NAMALWA (cell line): Measurements from ENCODE around the gene ANP32E.
"Not testable (repeated sequence)": the region's sequence is repeated elsewhere in the genome, so short reads cannot be mapped to it uniquely, and the experiment has no call there.

Experiments
- DNase-seq: peaks from one replicate; pipeline ENCODE4 v3.0.0-alpha.2; 2015; ENCODE audit warnings: low spot score

Gene ANP32E

GRCh38 chr1:150256554-150257341 lies 20.8 kb upstream of the ANP32E start:
- DNase-seq: no peak

GRCh38 chr1:150256198-150256553 lies 20.3 kb upstream of the ANP32E start:
- DNase-seq: no peak

- peak; percentile 6 for DNase-seq
Observed at GRCh38 chr1:150249936-150250335, 14.0 kb upstream of the ANP32E start.

GRCh38 chr1:150243003-150243402 lies 7.1 kb upstream of the ANP32E start:
- no peak for DNase-seq

- DNase-seq: no peak
Observed at GRCh38 chr1:150237746-150238145, 1.8 kb upstream of the ANP32E start.

- not testable (repeated sequence) for DNase-seq
Observed at GRCh38 chr1:150237176-150237575, 1.3 kb upstream of the ANP32E start.

- DNase-seq: no peak
Observed at GRCh38 chr1:150236614-150237100, 745 bp upstream of the ANP32E start.

GRCh38 chr1:150235294-150235851 lies 539 bp downstream of the ANP32E start:
- DNase-seq: peak; percentile 62

- peak; percentile 93 for DNase-seq
Observed at GRCh38 chr1:150234566-150235293, 1.2 kb downstream of the ANP32E start.

GRCh38 chr1:150234309-150234565 lies 1.7 kb downstream of the ANP32E start:
- no peak for DNase-seq

- DNase-seq: peak; percentile 69
Observed at GRCh38 chr1:150233359-150234308, 2.3 kb downstream of the ANP32E start.

- DNase-seq: not testable (repeated sequence)
Observed at GRCh38 chr1:150232921-150233320, 3.0 kb downstream of the ANP32E start.

- not testable (repeated sequence) for DNase-seq
Observed at GRCh38 chr1:150228246-150228645, 7.7 kb downstream of the ANP32E start.

GRCh38 chr1:150227228-150227627 lies 8.7 kb downstream of the ANP32E start:
- no peak for DNase-seq

GRCh38 chr1:150226486-150226885 lies 9.4 kb downstream of the ANP32E start:
- no peak for DNase-seq

- no peak for DNase-seq
Observed at GRCh38 chr1:150225546-150225945, 10.4 kb downstream of the ANP32E start.

GRCh38 chr1:150224983-150225382 lies 10.9 kb downstream of the ANP32E start:
- DNase-seq: no peak

GRCh38 chr1:150221552-150221951 lies 14.4 kb downstream of the ANP32E start:
- peak; percentile 79 for DNase-seq

GRCh38 chr1:150215855-150216254 lies 20.1 kb downstream of the ANP32E start:
- not testable (repeated sequence) for DNase-seq

GRCh38 chr1:150214099-150214756 lies 21.7 kb downstream of the ANP32E start:
- not testable (repeated sequence) for DNase-seq
